ENCODE results near the gene METTL9.
"Not testable (repeated sequence)": the region's sequence is repeated elsewhere in the genome, so short reads cannot be mapped to it uniquely, and the experiment has no call there.

METTL9 gene

DNA sequence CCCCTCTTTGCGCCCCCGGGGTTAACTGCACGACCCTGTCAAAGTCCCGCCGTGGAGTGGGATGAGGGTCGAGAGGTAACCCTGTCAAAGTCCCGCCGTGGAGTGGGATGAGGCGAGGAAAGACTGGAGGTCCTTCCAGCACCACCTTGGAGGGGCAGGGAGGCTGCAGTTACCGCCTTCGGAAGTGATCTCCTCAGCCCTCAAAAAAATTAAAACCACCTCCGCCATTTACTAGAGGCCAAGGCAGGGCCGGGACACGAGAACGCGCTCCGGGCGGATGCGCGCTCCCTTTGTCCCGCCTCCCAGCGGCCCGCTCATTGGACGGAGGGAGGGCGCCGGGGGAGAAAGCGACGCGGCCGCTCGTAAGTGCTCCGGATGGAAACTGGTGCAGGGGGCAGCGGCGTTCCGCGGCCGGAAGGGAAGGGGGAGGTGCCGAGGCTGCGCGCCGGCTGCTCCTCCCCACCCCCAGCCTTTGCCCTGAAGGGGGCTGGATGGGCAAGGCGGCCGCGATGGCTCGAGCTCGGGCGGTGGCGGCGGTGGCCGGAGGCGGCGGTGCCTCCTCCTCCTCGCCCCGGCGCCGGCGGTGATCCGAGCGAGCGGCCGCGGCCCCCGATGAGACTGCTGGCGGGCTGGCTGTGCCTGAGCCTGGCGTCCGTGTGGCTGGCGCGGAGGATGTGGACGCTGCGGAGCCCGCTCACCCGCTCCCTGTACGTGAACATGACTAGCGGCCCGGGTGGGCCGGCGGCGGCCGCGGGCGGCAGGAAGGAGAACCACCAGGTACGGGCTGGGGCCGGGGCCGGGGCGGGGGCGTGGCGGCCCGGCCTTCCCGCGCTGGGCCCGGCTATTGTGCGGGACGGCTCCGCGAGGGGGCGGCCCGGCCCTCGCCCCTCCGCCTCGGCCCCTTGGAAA lies at the start of gene METTL9:
Gene METTL9, plus strand, starts transcription at position 456 of the 909 bp plus-strand sequence. Its CDS starts 157 bp downstream, at position 613.
- DNase-seq (ENCODE audit: low read depth, low spot score), result peak; percentile 91

DNA sequence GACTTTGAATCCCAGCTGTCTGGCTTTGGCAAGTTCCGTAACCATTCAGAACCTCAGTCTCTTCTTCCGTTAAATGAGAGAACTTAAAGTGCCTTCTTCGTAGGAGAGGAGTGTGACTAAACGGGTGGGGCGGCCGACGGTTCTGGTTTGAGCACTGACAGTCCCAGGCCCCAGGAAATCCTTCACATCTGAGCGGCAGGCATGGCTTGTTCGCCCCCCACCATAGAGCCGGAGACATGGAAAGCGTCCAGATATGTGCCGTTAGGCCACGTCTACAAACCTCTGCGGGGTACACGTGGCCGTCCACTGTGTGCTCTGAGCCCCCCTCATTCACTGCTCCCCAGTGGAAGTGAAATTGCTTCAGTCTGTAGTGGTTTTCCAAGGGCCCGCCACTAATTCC lies 49.4 kb upstream of the METTL9 start:
- not testable (repeated sequence) for DNase-seq (ENCODE audit: low read depth, low spot score)

- DNase-seq (ENCODE audit: low read depth, low spot score), result not testable (repeated sequence)
Measured at GRCh38 chr16:21550435-21550834, 48.9 kb upstream of the METTL9 start.

DNA sequence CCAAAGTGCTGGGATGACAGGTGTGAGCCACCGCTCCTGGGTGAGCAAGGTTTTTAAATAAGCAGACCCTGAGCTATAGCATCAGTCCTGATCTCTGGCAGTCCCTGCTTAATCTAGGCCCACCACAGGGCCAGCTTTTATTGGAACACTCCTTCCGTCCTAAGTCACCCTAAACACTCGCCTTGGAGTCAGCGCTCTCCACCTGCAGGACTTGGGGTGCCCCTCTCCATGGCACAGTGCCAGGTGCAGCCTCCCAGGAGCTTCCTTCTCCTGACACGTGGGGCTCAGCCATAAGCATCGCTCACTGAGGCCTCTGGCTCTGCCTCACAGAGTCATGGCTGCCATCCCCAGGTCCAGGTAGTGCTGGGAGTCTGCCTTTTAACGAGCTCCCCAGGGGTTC lies 48.3 kb upstream of the METTL9 start:
- DNase-seq (ENCODE audit: low read depth, low spot score), result not testable (repeated sequence)

- not testable (repeated sequence) for DNase-seq (ENCODE audit: low read depth, low spot score)
Measured at GRCh38 chr16:21551600-21551999, 47.8 kb upstream of the METTL9 start.

DNA sequence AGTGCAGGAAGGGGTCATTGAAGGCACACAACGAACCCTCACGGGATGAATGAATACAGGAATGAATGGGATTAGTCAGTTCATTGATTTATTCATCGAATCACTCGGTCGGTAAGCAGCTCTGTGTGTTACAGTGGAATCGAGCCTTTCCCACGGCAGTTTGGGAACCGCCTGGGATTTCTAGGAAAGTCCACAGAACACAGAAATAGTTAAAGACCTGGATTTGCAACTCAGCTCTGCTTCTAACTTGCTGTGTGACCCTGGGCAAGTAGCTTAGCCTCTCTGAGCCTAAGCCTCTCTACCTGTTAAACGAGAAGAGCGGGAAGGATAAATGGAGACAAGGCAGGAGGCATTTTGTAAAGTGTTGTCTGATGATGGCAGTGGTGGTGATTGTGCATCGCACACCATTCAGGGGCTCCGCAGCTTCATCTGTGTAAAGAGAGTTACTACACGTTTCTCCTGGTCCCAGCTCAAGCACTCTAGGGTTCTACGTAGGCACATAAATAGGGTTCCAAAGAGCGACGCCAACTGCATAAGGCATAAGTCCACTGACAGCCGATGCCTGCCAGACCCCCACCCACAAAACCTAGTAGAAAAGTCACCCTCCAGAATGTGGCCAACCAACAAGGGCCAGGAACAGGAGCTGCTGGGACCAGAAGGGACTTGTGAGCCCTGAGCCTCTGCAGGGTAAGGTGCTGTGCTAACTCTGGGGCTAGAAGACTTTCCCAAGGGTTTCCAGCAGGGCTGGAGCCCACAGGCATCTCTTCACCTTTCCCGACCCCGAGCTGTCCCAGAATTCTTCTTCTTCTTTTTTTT lies 45.7 kb upstream of the METTL9 start:
- not testable (repeated sequence) for DNase-seq (ENCODE audit: low read depth, low spot score)

DNA sequence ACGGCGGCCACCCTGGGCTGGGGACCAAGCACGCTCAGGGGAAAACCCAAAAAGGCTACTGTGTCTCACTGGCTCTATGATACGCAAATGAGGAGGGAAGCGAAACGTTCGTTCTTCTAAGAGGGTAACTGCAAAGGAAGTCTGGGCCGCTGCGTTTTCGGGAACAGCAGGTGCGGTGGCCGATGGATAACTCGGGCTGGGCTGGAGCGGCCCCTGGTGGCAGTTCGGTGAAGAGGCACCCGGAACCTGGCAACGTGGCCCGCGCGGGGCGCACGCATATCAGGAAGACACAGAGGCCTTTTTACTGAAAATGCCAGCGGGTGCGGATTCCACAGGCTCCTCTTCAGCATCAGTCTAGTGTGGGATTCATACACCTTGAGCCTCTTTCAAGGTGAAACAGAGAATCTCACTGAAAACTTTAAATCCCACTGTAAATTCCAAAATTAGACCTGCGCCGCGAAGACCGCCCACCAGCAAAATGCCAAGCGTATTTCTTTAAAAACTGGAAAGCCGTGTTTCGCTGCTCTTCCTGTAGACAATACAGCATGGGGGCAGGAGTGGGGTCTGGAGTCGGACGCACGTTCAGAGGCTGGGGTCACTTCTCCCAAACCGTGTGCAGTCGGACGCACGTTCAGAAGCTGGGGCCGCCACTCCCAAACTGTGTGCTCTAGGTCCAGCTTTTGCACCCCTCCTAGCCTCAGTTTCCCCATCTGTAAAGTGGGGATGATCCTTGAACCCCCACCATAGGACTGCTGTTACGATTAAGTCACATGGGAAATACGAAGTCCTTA lies 44.4 kb upstream of the METTL9 start:
- peak; percentile 21 for DNase-seq (ENCODE audit: low read depth, low spot score)

GRCh38 chr16:21555621-21556020 lies 43.8 kb upstream of the METTL9 start:
- not testable (repeated sequence) for DNase-seq (ENCODE audit: low read depth, low spot score)

DNA sequence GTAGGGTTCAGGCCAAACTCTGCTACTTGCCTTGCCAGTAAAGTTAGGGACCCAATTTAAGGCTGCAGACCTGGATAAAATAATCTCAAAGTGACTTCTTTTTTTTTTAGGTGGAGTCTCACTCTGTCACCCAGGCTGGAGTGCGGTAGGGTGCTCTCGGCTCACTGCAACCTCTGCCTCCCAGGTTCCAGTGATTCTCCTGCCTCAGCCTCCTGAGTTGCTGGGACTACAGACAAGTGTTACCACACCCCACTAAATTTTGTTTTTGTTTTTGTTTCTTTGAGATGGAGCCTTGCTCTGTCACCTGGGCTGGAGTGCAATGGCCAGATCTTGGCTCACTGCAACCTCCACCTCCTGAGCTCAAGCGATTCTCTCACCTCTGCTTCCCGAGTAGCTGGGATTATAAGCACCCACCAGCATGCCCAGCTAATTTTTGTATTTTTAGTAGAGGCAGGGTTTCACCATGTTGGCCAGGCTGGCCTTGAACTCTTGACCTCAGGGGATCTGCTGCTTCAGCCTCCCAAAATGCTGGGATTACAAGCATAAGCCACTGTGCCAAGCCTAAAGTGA lies 43.3 kb upstream of the METTL9 start:
- not testable (repeated sequence) for DNase-seq (ENCODE audit: low read depth, low spot score)

DNA sequence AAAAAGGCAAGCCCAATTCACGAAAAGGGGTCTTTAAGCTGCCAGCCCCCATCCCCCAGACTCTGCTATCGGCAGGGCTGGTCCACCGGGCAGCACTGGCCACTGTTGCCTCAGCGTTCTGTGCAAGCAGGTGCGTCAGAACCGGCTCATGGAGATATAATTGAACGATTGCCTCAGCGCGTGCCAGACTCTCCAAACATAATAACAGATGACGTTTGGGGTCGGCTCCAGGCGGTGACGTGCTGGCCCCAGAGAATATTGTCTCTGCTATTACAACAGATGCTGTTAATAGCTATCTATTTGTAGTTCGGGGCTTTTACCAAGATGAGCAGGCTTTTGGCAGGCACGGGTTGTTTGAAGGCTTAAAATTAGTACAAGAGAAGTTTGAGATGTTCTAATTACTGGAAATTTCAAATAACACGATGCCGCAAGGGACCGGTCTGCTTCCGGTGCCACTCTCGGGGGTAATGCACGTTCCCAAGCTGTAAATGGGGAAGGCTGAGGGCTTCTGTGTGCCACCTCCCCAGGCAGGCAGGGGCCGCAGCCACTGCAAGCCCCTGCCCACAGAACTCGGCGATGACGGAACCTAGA lies 42.6 kb upstream of the METTL9 start:
- DNase-seq (ENCODE audit: low read depth, low spot score), result not testable (repeated sequence)

- DNase-seq (ENCODE audit: low read depth, low spot score), result no peak
Measured at GRCh38 chr16:21560462-21560861, 38.9 kb upstream of the METTL9 start.

- no peak for DNase-seq (ENCODE audit: low read depth, low spot score)
Measured at GRCh38 chr16:21563676-21564075, 35.7 kb upstream of the METTL9 start.

- not testable (repeated sequence) for DNase-seq (ENCODE audit: low read depth, low spot score)
Measured at GRCh38 chr16:21564367-21564766, 35.0 kb upstream of the METTL9 start.

- DNase-seq (ENCODE audit: low read depth, low spot score), result no peak
Measured at GRCh38 chr16:21565507-21565860, 33.9 kb upstream of the METTL9 start.

DNA sequence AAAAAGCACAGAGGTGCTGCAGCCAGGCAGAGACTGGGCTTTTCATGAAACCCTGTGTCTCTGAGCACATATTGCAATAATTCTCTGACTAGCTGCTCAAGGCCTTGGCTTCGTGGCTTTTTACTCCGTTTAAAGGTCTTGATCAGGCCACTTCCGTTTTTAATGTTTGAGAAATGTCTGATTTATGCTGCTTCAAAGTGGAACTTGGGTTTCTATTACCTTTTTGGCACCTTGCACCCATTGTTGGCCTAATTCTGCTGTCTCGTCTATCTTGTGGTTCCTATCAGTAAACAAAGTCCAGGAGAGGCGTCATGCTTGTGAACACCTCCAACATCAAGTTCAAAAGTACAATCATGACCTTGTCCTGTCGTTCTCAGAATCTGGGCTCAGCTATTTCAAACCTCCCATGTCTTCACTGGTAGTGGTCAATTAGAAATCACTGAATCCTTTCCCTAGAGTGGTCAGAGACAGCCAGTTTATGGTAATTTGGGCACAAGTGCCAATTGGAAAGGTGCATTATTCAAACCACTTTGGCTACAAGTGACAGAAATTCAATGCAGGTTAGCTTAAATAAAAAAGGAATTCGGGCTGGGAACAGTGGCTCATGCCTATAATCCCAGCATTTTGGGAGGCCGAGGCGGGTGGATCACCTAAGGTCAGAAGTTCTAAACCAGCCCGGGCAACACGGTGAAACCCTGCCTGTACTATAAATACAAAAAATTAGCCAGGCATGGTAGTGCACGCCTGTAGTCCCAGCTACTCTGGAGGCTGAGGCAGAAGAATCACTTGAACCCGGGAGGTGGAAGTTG lies 33.3 kb upstream of the METTL9 start:
- no peak for DNase-seq (ENCODE audit: low read depth, low spot score)

- DNase-seq (ENCODE audit: low read depth, low spot score), result no peak
Measured at GRCh38 chr16:21566891-21567414, 32.4 kb upstream of the METTL9 start.

DNA sequence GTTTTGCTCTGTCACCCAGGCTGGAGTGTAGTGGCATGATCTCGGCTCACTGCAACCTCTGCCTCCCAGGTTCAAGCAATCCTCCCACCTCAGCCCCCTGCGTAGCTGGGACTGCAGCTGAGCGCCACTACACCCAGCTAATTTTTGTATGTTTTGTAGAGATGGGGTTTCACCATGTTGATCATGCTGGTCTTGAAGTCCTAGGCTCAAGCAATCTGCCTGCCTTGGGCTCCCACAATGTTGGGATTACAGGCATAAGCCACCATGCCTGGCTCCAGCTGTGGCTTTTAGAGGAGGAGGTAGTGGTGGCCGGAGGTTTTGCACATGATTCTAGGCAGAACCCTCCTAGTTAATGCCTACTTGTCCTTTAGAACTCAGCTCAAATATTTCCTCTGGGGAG lies 31.9 kb upstream of the METTL9 start:
- not testable (repeated sequence) for DNase-seq (ENCODE audit: low read depth, low spot score)

DNA sequence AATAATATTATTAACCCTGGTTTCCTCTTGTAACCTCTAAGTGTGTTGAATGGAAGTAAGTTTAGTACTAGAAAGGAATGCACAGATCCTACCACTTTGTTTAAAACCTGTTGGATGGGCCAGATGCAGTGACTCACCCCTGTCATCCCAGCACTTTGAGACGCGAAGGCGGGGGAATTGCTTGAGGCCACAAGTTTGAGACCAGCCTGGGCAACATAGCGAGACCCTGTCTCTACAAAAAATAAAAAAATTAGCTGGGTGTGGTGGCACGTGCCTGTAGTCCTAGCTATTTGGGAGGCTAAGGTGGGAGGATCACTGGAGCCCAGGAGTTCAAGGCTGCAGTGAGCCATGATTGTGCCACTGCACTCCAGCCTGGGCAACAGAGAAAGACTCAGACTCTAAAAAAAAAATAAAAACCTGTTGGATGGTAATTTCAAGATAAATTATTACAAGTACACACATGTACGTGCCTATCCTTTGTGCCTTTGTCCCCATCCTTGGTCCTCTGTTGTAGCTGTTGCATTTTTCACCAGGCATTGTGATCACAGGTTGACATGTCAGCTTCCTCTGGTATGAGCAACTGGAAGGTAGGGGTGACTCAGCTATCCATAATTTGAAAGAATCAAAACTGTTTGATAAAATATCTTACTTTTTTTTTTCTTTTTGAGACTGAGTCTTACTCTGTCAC lies 30.7 kb upstream of the METTL9 start:
- no peak for DNase-seq (ENCODE audit: low read depth, low spot score)

GRCh38 chr16:21570676-21571017 lies 28.7 kb upstream of the METTL9 start:
- DNase-seq (ENCODE audit: low read depth, low spot score), result no peak

All from smooth muscle cell of the brain vasculature (primary cell).